Measurements from ENCODE around the gene USP9X.

DNA sequence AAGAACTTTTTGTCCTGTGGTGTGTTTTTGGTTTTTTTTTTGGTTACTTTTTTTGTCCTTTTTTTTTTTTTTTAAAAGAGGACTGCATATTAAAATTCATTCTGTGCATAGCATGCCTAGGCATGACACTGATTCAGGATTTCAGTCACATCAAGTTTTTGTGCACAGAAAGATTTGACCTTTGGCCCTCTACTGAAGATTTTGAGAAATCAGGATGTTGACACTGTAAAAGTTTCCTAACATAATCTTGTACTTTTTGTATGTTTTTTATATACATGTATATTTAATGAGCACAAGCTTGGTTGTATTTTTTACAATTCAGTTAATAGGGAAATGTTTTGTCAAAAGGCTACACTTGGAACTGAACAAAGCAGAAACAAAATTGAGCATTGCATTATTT lies 148.7 kb downstream of the USP9X start:
- TF ChIP-seq, protein P1, sequence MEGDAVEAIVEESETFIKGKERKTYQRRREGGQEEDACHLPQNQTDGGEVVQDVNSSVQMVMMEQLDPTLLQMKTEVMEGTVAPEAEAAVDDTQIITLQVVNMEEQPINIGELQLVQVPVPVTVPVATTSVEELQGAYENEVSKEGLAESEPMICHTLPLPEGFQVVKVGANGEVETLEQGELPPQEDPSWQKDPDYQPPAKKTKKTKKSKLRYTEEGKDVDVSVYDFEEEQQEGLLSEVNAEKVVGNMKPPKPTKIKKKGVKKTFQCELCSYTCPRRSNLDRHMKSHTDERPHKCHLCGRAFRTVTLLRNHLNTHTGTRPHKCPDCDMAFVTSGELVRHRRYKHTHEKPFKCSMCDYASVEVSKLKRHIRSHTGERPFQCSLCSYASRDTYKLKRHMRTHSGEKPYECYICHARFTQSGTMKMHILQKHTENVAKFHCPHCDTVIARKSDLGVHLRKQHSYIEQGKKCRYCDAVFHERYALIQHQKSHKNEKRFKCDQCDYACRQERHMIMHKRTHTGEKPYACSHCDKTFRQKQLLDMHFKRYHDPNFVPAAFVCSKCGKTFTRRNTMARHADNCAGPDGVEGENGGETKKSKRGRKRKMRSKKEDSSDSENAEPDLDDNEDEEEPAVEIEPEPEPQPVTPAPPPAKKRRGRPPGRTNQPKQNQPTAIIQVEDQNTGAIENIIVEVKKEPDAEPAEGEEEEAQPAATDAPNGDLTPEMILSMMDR (IDR thresholded peaks at IDR 0.05) = no peak
- TF ChIP-seq POLR2AphosphoS5 (IDR thresholded peaks at IDR 0.05) = no peak

Data from breast epithelium (tissue), 3 donors.